ENCODE measurements around the gene AGBL4.

Gene AGBL4

DNA sequence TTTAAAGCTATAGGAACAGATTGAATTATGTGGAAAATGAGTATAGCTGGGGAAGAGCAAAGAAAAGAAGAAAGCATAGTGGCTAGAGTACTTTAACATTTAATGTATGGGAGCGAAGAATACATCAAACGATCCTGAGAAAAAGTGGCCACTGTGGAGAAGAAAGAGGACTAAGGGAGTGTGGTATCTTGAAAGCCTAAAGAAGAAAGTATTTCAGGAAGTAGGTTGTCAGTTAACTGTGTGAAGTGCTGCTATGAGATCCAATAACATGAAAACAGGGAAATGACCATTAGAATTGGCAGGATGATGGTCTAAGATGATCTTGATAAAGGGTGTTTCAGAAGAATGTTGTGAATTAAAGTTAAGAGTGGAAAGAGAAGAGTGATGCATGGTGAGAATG is 1027.4 kb downstream of the AGBL4 start:
- Histone ChIP-seq H3K79me2 (ENCODE audit: control insufficient read depth, insufficient read depth, low read length, unreplicated experiment) (no peaks in the 10 kb centered on the region), H3K4me1 (ENCODE audit: control insufficient read depth, insufficient read depth, low read length, unreplicated experiment) (no peaks in the 10 kb centered on the region), H3K27me3 (ENCODE audit: insufficient read depth, low read length) (no peaks in the 10 kb centered on the region), H2AFZ (ENCODE audit: low read length, unreplicated experiment) (no peak overlapping the region), H3K4me3 (ENCODE audit: low read depth, low read length) (no peak overlapping the region), H3K27ac (ENCODE audit: low read depth, low read length) (no peak overlapping the region), H3K36me3 (ENCODE audit: insufficient read depth, low read length) (no peaks in the 10 kb centered on the region)

DNA sequence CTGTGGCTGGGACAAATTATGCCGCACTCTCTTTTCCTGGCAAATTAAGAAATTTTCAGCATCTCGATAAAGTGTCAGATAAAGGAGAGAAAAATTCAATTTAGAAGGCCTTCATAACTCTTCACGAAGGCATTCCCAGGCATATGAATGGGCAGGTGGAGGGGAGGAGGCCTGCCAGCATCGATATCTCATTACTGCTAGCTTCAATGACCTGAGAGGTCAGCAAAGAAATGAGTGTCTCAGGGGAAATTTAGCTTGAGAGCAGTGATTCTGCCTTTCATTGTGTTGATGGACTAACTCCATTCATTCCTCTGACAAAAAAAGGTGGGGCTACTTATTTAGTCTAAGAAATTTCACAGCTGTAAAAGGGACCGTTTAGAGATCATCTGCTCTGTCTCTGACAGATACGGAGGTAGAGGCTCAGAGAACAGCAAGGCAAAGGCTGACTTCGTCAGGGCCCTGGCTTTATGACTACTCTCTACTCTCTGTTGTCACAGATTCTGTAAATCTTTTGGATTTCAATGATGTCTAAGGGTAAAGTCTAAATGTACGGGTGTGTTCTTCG is 1035.0 kb downstream of the AGBL4 start:
- no peaks in the 10 kb centered on the region for H3K79me2 ChIP-seq (ENCODE audit: control insufficient read depth, insufficient read depth, low read length, unreplicated experiment)
- H3K4me1 ChIP-seq (ENCODE audit: control insufficient read depth, insufficient read depth, low read length, unreplicated experiment): no peaks in the 10 kb centered on the region
- H3K4me3 ChIP-seq (ENCODE audit: low read depth, low read length): no peak overlapping the region
- H3K27ac ChIP-seq (ENCODE audit: low read depth, low read length): no peak overlapping the region
- no peaks in the 10 kb centered on the region for H3K36me3 ChIP-seq (ENCODE audit: insufficient read depth, low read length)
- no peaks in the 10 kb centered on the region for H3K27me3 ChIP-seq (ENCODE audit: insufficient read depth, low read length)
- no peak overlapping the region for H2AFZ ChIP-seq (ENCODE audit: low read length, unreplicated experiment)

DNA sequence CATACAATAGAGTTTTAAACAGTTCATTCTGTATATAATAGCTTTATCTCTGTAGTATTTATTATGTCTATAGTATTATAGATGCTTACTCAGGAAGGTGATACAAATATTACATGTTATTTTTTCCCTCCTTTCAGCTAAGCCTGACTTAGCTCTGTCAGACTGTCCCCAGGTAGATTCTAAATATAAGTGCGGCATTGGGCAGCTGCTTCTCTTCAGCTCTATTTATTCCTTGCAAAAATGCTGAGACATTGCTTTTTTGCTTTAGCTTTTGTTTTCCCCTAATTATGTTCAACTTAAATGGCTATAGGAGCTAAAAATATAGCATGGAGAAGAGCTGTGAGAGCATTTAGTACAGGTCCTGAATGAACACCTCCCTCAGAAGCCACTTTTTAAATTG is 1043.8 kb downstream of the AGBL4 start:
- Histone ChIP-seq H3K79me2 (ENCODE audit: control insufficient read depth, insufficient read depth, low read length, unreplicated experiment) (no peaks in the 10 kb centered on the region), H3K27ac (ENCODE audit: low read depth, low read length) (no peak overlapping the region), H3K4me1 (ENCODE audit: control insufficient read depth, insufficient read depth, low read length, unreplicated experiment) (no peaks in the 10 kb centered on the region), H3K27me3 (ENCODE audit: insufficient read depth, low read length) (no peaks in the 10 kb centered on the region), H2AFZ (ENCODE audit: low read length, unreplicated experiment) (no peak overlapping the region), H3K36me3 (ENCODE audit: insufficient read depth, low read length) (no peaks in the 10 kb centered on the region), H3K4me3 (ENCODE audit: low read depth, low read length) (no peak overlapping the region)

DNA sequence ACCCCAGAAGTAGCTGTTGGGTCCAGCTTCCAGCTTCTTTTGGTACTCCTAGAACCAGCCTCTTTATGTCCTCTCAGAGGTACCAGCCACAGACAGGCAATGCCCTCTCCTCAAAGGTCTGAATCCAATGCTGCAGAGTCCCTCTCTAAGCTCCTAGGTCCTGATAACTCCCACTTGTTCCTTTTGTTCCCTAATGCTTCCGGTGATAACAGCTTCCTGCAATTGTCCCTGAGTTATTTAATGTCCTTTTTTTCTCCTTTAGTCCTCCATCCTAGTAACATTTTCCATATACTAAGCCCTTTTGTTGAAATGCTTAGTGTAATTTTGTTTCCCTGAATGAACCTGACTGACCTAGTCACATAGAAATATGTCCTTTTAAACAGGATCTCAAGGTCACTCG is 1045.3 kb downstream of the AGBL4 start:
- Histone ChIP-seq H3K27ac (ENCODE audit: low read depth, low read length) (no peak overlapping the region), H3K4me1 (ENCODE audit: control insufficient read depth, insufficient read depth, low read length, unreplicated experiment) (no peaks in the 10 kb centered on the region), H3K4me3 (ENCODE audit: low read depth, low read length) (no peak overlapping the region), H3K79me2 (ENCODE audit: control insufficient read depth, insufficient read depth, low read length, unreplicated experiment) (no peaks in the 10 kb centered on the region), H2AFZ (ENCODE audit: low read length, unreplicated experiment) (no peak overlapping the region), H3K27me3 (ENCODE audit: insufficient read depth, low read length) (no peaks in the 10 kb centered on the region), H3K36me3 (ENCODE audit: insufficient read depth, low read length) (no peaks in the 10 kb centered on the region)

DNA sequence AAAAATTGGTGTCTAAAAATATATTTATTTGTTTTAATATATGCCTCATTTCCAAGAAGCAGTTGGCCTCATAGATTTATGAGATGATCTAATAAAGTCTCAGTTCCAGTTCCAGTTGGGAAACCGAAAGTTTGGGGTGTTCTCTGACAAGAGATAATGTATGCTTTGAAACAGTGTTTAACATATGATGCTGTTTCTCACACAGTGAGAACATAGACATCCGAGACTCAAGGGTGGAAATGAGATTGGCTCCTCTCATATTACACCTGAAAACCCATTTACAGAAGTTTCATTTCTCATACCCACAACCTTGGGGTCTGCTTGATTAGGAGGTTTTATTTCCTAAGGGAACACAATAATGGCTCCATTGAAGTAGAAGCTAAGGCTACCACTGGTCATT is 1046.5 kb downstream of the AGBL4 start:
- Histone ChIP-seq H3K36me3 (ENCODE audit: insufficient read depth, low read length) (no peaks in the 10 kb centered on the region), H3K4me3 (ENCODE audit: low read depth, low read length) (no peak overlapping the region), H3K27ac (ENCODE audit: low read depth, low read length) (no peak overlapping the region), H3K79me2 (ENCODE audit: control insufficient read depth, insufficient read depth, low read length, unreplicated experiment) (no peaks in the 10 kb centered on the region), H2AFZ (ENCODE audit: low read length, unreplicated experiment) (no peak overlapping the region), H3K27me3 (ENCODE audit: insufficient read depth, low read length) (no peaks in the 10 kb centered on the region), H3K4me1 (ENCODE audit: control insufficient read depth, insufficient read depth, low read length, unreplicated experiment) (no peaks in the 10 kb centered on the region)

DNA sequence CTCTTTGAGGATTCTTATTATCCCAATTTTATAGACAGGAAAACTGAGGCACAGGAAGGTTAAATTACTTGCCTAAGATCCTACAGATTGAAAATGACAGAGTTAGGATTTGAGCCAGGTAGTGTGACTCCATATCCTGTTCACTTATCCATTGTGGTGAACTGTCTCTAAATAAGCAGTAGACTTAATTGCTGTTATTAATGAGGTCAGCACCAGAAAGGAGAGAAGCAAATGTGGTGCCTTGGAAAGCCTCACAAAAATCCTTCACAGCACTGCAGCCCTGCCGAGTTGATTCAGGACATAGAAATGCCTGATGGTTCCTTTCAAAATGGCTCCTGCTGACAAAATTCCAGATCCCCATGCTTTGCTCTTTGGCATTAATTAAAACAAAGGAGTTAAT is 1053.8 kb downstream of the AGBL4 start:
- H3K36me3 ChIP-seq (ENCODE audit: insufficient read depth, low read length): no peaks in the 10 kb centered on the region
- no peak overlapping the region for H3K27ac ChIP-seq (ENCODE audit: low read depth, low read length)
- H3K4me1 ChIP-seq (ENCODE audit: control insufficient read depth, insufficient read depth, low read length, unreplicated experiment): no peaks in the 10 kb centered on the region
- H3K27me3 ChIP-seq (ENCODE audit: insufficient read depth, low read length): no peaks in the 10 kb centered on the region
- no peak overlapping the region for H3K4me3 ChIP-seq (ENCODE audit: low read depth, low read length)
- H2AFZ ChIP-seq (ENCODE audit: low read length, unreplicated experiment): no peak overlapping the region
- H3K79me2 ChIP-seq (ENCODE audit: control insufficient read depth, insufficient read depth, low read length, unreplicated experiment): no peaks in the 10 kb centered on the region

DNA sequence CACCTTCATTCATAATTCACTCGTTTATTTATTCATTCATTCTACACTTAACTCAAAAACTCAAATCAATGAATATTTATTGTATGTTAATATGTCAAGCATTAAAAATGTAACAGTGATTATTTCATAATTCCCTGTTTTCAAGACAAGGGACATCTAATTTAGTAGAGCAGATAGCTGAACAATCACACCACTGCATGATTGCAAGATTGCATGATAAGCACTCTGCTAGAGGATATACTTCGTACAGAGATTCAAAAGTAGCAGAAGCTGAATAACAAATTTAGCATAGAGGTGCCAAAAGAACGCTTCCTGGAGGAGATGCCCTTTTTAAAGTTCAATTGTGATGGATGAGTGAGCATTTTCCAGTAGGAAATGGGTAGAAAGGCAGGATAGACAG is 1056.4 kb downstream of the AGBL4 start:
- Histone ChIP-seq H2AFZ (ENCODE audit: low read length, unreplicated experiment) (no peak overlapping the region), H3K4me3 (ENCODE audit: low read depth, low read length) (no peak overlapping the region), H3K27me3 (ENCODE audit: insufficient read depth, low read length) (no peaks in the 10 kb centered on the region), H3K79me2 (ENCODE audit: control insufficient read depth, insufficient read depth, low read length, unreplicated experiment) (no peaks in the 10 kb centered on the region), H3K4me1 (ENCODE audit: control insufficient read depth, insufficient read depth, low read length, unreplicated experiment) (no peaks in the 10 kb centered on the region), H3K36me3 (ENCODE audit: insufficient read depth, low read length) (no peaks in the 10 kb centered on the region), H3K27ac (ENCODE audit: low read depth, low read length) (no peak overlapping the region)

DNA sequence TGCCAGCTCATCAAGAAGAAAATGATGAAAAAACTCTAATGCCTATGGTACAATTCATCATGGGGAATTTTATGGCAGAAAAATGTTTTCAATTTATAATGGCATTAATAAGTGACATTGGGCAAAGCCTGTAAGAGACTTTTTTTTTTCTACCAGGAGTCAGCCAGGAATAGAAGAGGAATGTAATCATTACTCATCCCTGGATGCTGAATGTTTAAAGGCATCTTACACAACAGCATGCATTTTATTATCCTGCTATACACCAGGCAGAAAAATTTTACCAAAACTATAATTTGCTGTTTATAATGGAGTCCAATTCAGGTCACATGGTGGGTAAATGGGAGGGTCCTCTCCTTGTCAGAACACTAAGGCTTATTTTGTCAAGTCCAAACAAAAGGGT is 1057.2 kb downstream of the AGBL4 start:
- Histone ChIP-seq H3K79me2 (ENCODE audit: control insufficient read depth, insufficient read depth, low read length, unreplicated experiment) (no peaks in the 10 kb centered on the region), H3K27ac (ENCODE audit: low read depth, low read length) (no peak overlapping the region), H2AFZ (ENCODE audit: low read length, unreplicated experiment) (no peak overlapping the region)

DNA sequence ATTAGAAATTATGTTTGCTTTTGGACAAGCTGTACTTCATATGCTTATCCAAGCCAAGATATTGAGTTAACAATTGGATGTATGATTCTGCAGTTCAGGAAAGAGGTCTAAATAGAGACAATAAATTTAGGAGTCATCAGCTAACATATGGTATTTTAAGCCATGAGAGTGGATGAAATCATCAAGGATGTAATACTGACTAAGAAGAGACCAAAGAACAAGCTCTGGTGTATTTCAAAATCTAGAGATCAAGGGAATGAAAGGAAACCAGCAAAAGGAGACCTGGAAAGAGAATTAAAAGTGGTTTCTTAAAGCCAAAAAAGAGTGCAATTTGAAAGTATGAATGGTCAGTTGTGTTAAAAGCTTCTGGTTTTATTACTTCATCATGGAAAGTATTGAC is 1063.4 kb downstream of the AGBL4 start:
- Histone ChIP-seq H3K27me3 (ENCODE audit: insufficient read depth, low read length) (no peaks in the 10 kb centered on the region), H2AFZ (ENCODE audit: low read length, unreplicated experiment) (no peak overlapping the region), H3K36me3 (ENCODE audit: insufficient read depth, low read length) (no peaks in the 10 kb centered on the region), H3K4me3 (ENCODE audit: low read depth, low read length) (no peak overlapping the region), H3K4me1 (ENCODE audit: control insufficient read depth, insufficient read depth, low read length, unreplicated experiment) (no peaks in the 10 kb centered on the region), H3K27ac (ENCODE audit: low read depth, low read length) (no peak overlapping the region), H3K79me2 (ENCODE audit: control insufficient read depth, insufficient read depth, low read length, unreplicated experiment) (no peaks in the 10 kb centered on the region)

More for the DNA sequence above, 1057.2 kb downstream of the AGBL4 start:
- no peaks in the 10 kb centered on the region for H3K4me1 ChIP-seq (ENCODE audit: control insufficient read depth, insufficient read depth, low read length, unreplicated experiment)
- no peaks in the 10 kb centered on the region for H3K27me3 ChIP-seq (ENCODE audit: insufficient read depth, low read length)
- H3K4me3 ChIP-seq (ENCODE audit: low read depth, low read length): no peak overlapping the region
- no peaks in the 10 kb centered on the region for H3K36me3 ChIP-seq (ENCODE audit: insufficient read depth, low read length)

DNA sequence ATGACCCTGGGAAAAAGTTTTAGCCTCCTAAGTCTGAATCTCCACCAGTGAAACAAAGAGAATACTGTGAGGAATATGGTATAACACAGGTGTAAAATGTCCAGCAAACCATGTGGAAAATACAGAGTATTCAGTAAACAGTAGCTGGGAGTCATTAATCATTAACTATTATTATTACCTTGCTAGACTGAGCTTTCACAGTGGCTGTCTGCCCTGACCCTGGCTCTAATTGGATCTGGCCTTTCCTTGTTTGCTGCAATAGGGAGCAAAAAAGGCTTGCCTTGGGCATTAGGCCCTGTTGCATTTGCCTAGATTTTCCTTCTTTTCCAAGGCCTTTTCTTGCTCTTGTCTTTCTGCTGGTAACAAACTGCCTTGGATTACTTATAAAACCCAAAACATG is 1068.0 kb downstream of the AGBL4 start:
- Histone ChIP-seq H3K27ac (ENCODE audit: low read depth, low read length) (no peak overlapping the region), H3K4me3 (ENCODE audit: low read depth, low read length) (no peak overlapping the region), H3K79me2 (ENCODE audit: control insufficient read depth, insufficient read depth, low read length, unreplicated experiment) (no peaks in the 10 kb centered on the region), H3K27me3 (ENCODE audit: insufficient read depth, low read length) (no peaks in the 10 kb centered on the region), H2AFZ (ENCODE audit: low read length, unreplicated experiment) (no peak overlapping the region), H3K4me1 (ENCODE audit: control insufficient read depth, insufficient read depth, low read length, unreplicated experiment) (no peaks in the 10 kb centered on the region), H3K36me3 (ENCODE audit: insufficient read depth, low read length) (no peaks in the 10 kb centered on the region)

DNA sequence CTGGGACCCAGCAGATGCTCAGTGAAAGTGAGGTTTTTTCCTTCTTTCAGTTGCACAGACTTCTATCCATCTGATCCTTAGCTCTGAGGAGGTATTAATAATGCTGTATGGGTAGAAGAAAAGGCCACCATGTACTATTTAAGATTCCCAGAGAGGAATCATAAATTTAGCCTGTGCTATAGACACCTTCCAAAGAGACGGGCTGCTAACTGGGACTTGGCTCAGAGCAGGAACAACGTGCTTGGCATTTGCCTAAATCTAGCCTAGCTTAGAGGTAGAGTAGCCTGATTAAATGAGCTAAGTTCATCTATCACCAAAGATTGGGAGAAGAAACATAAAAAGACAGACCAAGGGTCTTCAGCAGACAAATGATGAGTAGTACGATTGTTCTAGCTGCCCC is 1070.1 kb downstream of the AGBL4 start:
- no peak overlapping the region for H3K4me3 ChIP-seq (ENCODE audit: low read depth, low read length)
- no peak overlapping the region for H3K27ac ChIP-seq (ENCODE audit: low read depth, low read length)
- H3K27me3 ChIP-seq (ENCODE audit: insufficient read depth, low read length): no peaks in the 10 kb centered on the region
- H3K36me3 ChIP-seq (ENCODE audit: insufficient read depth, low read length): no peaks in the 10 kb centered on the region
- H2AFZ ChIP-seq (ENCODE audit: low read length, unreplicated experiment): no peak overlapping the region
- H3K4me1 ChIP-seq (ENCODE audit: control insufficient read depth, insufficient read depth, low read length, unreplicated experiment): no peaks in the 10 kb centered on the region
- H3K79me2 ChIP-seq (ENCODE audit: control insufficient read depth, insufficient read depth, low read length, unreplicated experiment): no peaks in the 10 kb centered on the region

Measured in ACC112 (cell line).